Spleen (tissue), 7 donors: ENCODE measurements around the gene PTPN9.

ENCODE experiments used
- CTCF ChIP-seq, 11 experiments: fragments of 200-600 bp in 7 of 11; fragments of 450-650 bp in 4 of 11; sonication (generic) in 4 of 11; IDR thresholded peaks in 8 of 11; conservative IDR thresholded peaks in 3 of 11; 1 replicate in 7 of 11; 2 replicates in 4 of 11; pipeline versions ENCODE4 v1.4.0 to v1.8.0; 2016 to 2021; ENCODE audit warnings: antibody characterized with exemption in 11 of 11, inconsistent platforms in 4 of 11, mild to moderate bottlenecking in 1 of 11
- POLR2AphosphoS5 ChIP-seq, 3 donors: sonication (generic); formaldehyde crosslinking; IDR thresholded peaks; one replicate each; pipeline ENCODE4 v1.5.1; 2017; ENCODE audit warnings: antibody characterized with exemption in 3 of 3
- donor health status: DM: no; HTN: no; CAD: no; lungs with moderate emphysema.
- donor health status: DM: no; HTN: no; CAD: no.
- donor health status: DM: no; HTN: no; CAD: no.

GRCh38 chr15:75594276-75594675 is 15.2 kb upstream of the PTPN9 start:
- TF ChIP-seq CTCF (IDR thresholded peaks at IDR 0.05 in 8 of 11, conservative IDR thresholded peaks at IDR 0.05 in 3 of 11) (no peak), POLR2AphosphoS5 (IDR thresholded peaks at IDR 0.05) (no peak)
